HG03354 (cell line): Measurements from ENCODE around the gene FSTL4.

Experiments
- ATAC-seq: cut with Tn5 transposase; IDR thresholded peaks from one replicate; pipeline ENCODE4 v1.9.1; 2021; ENCODE audit warnings: mild to moderate bottlenecking; ENCODE audit not compliant: unreplicated experiment, poor library complexity, severe bottlenecking

The FSTL4 gene

DNA sequence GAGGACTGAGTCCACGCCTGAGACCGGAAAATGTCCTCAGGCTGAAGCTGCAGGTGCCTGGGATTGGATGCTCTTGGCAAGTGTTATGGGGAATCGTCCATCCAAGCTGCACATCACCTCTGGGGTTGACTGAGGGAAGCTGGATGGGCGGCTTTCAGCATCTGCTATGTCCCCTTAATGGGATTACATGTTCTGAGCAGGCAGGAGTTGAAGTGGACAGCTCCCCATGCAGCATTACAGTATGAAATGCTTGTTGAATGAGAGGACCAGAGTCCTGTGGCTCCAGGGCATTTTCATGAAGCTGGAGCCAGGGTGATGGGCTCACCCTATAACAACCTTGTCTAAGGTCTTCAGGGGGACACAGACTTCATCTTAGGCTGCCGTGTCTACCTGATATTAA, 289.6 kb downstream of the FSTL4 start:
- ATAC-seq: no peak

DNA sequence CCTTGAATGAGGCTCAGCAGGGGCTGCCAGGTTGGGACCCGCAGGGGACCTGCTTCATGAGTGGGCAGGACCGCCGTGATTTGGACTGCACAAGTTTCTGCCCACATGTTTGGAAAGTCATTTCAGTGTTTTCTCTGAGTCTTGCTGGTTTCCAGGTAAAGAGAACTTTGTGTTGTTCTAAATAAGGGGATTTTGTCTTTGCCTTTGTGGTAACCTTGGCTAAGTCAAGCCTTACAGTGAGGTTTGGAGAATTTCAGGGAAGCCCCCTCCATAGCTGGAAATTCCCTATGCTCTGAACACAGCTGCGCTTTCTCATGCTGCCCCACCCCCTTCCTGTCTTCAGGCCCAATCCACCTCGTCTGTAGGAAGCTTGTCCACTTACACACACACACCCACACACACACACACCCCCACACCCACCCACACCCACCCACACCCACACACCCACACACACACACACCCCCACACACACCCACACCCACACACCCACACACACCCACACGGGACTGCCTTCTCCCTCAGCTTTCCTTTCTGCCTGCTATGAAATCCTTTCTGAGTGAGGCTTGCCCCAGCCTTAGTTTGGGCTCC, 290.4 kb downstream of the FSTL4 start:
- ATAC-seq: peak; percentile 64

DNA sequence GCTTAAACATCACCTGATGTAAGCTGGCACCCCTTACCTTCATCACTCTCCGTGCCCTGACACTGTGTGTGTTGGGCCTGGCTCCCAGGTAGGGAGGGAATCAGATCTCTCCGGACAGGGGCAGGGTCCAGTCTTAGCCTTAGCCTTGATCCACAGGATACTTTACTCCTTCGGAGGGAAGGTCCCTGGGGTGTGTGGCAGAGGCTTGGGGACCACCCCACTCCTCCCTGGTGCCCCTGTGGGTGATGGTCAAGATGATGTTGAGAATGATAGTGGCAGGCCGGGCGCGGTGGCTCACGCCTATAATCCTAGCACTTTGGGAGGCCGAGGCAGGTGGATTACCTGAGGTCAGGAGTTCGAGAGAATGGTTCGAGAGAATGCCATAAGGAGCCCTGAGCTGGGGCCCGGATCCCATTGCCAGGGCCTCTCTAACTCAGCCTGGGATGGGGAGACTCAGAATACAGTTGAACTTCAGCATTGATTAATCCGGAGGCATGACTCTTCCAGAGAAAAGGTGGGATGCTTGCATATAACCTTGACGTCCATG, 291.0 kb downstream of the FSTL4 start:
- no peak for ATAC-seq

DNA sequence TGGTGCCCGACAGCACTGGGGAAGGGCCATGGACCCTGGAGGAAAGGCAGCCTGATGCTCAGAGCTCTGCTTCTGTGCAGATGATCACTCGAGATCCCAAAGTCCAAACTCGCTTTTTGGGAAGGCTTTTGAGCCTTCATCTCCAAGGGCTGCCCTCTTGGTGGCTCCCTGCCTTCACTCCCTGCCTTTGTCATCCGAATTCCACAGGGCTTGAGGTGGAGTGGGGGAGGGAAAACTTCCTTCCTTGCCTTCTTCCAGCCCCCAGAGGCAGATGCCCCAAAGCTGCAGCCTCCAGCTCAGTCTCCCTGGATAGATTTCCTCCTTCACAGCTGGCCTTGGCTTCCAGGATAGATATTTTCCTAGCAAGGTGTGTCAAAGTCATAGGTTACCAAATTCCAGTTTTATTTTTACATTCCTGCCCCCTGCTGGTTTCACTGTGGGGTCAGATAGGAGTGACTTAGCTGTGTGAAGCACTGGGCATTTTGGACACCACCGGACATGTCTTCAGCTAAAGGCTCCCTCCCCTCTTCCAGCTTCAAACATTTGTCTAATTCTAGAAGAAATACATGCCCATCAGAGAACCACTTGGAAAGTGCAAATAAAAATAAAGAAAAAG, 292.3 kb downstream of the FSTL4 start:
- no peak for ATAC-seq

DNA sequence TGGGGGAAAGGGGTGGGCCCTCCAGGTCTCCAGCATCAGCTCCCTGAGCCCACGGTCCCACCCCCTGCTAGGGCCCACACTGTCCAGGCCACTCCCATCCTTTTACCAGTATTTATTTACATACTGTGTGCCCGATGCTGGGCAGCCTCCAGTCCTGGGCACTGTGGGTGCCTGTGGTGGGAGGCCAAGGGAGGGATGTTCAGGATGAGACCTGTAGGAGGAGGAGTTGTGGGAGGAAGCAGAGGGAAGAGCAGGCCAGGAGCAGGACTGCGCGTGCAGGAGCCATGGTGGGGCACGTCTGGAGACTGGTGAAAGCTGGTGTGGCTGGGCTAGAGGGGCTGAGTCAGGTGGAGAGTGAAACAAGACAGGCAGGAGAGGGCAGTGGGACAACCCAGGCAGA, 293.1 kb downstream of the FSTL4 start:
- ATAC-seq: no peak

DNA sequence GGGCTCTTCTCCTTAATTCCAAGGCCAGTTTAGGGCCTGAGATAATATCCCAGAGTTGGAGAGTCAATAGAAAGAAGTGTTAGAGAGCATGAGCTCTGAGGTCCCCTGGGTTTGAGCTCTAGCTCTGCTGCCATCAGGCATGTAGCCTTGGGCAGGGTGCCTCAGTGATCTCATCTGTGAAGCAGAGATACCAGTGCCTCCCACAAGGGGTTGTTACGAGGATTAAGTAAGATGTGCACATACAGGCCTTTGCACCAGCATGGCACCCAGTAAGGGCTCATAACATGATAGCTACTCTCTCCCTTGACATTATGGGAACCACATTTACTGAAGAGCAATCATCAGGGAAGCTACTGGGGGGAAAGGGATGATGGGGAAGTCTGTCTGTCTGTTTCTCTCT, 294.8 kb downstream of the FSTL4 start:
- no peak for ATAC-seq

DNA sequence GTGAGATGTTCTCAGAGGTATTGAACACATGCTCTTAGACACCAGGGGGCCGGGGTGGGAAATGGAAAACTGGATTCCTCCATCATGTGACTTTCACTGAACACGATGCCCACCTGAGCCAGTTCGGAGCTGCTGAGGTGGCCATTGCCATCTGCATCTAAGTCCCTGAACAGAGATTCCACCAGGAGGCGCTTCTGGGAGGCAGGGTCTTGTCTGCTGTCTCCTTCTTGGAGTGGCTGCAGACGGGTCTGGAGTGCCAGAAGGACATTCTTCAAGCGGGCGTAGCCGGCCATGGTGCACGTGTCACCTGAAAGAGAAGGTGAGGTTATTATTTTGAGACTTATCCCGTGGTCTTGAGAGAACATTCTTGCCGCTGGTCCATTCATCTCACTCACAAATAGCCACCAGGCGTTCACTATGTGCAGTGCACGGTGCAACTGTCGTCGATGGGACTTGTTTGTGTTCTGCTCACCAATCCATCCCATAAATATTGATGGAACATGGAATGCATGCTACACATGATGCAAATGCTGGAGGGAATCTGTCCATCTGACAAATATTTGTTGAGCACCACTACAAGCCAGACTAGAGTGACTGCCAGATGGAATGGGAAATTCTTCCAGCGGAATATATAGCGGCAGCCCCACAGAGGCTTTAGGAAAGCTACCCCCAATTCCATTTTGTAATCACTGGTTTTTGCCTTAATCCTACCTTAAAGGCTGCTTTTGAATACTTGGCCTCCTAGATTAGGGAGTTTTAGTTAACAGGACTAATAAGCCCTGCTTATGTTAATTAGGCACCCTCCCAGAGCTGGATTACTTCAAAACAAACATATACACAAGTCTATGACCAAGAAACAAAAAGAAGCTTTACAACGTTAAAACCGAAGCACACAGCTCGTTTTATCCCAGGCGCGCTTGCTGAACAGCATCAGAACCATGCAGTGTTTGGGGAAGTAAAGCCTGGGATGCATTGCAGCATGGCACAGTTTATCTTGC, 295.7 kb downstream of the FSTL4 start:
- no peak for ATAC-seq

DNA sequence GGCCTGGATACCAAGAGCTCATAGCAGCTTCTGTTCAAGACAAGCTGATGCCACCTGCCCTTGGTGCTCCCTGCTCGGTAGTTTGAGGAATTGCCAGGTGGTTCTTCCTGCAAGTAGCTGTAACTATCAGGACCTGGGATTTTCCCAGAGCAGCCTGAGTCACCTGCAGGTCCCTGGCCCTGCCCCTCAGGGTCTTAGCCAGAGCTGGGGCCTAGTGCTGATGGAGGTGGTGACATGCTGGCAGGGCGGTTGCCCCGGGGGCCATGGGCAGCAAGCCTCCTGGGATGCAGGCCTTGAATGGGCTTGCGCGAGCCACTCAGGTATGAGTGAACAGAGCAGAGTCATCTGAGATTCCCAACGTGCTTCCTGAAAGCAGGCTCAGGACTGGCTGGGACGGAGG, 298.3 kb downstream of the FSTL4 start:
- ATAC-seq: no peak

DNA sequence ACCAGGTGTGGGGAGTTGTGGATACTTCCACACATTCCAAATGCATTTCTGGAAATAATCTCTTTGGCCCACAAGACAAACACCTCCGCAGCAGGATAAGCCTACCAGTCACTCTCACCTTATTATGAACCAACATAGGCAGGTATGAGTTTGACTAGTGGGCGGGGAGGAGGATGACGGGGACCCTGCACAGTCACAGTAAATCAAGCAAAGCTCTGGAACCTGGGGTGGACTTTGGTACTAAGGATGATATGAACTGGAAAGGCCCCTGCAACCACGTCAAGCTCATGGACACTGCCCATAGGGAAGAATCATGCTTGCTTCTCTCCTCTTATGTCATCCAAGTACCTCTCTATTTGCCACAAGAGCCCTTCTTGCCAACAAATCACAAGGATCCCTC, 301.2 kb downstream of the FSTL4 start:
- ATAC-seq: no peak

DNA sequence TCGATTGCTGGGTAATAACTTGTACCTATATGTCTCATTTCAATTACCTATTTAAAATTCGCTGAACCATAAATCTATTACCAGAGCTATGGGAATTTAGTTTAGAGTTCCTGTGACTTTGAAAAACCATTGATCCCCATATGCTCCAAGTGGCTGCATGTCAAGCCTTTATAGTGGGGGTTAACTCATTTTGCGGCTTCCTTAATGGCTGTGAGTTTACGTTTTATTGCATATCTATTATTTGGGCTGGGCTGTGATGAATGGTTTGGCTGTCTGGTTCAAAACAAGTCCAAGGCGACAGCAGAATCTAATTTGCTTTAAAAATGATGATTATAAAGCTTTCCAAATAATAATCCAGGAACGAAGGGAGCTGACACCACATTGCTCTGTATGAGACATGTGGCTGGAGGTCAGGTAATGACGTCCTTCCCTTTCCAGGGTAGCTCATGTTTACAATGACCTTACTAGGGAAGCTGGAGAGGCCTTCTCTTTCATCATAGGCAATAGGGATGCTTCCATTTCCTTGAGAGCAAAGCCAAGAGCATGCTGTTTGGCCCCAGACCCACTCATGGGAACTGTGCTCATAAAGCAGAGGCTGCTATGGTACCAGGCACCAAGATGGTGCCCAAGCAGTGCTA, 302.2 kb downstream of the FSTL4 start:
- no peak for ATAC-seq

DNA sequence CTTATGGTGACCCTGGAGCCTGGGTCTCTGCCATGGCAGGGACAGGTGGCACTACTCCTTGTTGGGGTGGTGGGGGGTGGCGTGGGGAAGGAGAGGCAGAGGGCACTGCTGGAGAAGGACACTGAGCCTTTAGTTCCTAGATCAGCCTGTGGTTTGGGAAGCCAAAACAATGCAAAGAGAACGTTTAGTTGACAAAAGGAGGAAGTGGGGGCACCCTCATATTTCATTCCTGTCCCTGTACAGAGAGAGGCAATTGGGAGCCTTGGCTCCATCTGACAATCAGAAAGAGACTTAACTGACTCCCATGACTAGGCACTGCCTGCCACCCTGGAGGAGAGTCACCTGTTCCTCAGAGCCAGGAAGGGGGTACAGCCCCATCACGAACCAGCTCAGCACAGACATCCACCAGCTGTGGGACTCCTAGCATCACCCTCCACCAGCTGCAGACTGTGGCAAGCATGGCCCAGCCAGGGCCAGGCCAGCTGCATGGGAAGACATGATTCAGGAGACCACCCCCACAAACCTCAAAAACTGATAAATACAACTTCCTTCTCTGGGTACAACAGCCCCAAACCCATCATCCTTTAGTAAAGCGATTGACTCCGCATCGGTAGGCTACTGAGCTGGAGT, 303.1 kb downstream of the FSTL4 start:
- ATAC-seq: no peak

DNA sequence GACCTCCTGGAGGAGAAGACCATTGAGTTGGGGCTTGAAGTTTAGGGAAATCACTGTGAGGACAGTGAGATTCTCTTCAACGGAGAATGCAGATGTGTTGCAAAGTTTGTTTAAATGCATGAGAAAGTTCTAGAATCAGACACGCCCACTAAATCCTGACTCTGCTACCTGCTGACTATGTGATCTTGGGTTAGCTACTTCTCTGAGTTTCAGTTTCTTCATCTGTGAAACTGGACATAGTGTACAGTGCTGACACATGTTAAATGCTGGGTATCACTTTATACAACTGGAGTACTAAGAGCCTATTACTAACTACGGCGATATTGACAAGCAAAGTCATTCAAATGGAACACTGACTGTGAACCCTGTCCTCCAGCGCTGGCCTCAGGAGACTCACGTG, 305.1 kb downstream of the FSTL4 start:
- ATAC-seq: no peak

DNA sequence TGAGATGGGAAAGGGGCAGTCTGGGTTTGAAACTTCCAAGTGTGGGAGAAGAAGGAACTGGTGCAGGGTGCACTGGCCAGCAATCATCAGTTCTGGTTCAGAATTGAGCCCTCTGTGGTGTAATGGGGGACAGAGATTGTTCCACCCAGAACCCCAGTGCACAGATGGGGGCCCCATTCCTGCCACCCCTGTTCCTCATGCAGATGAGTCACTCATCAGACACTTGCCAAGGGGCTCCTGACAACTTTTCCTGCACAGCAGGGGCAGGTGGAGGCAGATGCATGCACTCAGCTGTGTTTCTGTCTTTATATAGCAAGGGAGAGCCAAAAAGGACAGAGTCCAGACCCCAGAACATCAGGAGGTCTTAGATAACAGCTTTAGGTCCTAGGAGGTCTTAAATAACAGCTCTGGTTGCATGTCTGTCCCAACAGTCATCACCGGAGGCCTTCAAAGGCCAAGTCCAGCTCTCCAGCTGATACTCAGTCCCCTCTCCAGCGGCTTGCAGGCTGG, 307.6 kb downstream of the FSTL4 start:
- ATAC-seq: no peak

DNA sequence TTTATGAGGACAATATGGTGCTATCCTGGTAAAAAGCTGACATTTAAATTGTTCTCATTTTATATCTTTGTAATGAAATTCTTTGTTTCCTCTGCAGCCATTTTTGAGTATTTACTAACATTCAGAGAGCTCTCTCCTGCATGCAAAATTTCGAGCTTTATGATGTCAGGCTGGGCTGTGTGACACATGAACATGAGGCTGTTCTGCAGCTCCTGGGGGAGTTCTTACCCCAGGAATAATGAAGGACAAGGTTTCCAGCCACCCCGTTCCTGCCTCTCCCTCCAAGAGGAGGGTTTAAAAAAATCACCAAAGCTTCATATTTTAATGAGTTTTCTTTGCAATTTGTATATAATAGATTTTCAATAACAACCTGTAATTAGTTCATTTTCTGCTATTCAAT, 308.2 kb downstream of the FSTL4 start:
- no peak for ATAC-seq

DNA sequence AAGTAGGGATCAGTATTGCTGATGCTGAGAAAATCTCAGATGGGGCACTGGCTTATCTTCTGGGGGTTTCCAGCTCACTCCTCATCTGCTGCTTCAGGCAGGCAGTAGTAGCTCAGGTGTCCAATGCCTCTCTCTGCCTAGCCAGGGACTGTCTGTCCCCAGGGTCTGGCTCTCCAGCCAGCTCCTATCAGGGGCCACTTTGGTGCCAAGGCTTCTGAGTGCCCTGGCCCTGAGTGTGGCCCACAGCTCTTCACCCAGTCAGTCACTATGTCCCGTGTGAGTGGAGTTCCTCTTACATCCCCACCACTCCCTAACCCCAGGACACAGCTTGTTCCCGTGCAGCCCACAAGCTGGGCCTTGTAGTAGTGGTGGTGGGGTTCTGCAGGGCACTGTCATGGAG, 309.0 kb downstream of the FSTL4 start:
- no peak for ATAC-seq

DNA sequence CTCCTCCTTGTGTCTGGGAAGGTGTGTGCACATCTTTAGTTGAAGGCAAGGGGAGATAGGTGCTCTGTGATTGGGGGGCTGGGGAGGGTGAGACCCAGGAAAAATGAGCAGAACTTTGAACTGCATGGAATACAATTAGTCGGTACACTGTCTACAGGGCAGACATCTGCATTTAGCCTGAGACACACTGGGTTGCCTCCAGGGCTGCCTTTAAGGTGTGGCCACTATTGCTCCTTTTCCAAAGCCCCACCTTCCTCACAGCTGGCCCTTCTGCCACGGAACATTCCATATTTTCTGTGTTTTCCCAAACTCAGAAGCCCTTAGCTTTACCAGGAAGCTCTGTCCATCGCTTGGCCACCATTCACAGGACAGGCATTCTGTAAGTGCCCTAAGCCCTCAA, 312.6 kb downstream of the FSTL4 start:
- no peak for ATAC-seq

DNA sequence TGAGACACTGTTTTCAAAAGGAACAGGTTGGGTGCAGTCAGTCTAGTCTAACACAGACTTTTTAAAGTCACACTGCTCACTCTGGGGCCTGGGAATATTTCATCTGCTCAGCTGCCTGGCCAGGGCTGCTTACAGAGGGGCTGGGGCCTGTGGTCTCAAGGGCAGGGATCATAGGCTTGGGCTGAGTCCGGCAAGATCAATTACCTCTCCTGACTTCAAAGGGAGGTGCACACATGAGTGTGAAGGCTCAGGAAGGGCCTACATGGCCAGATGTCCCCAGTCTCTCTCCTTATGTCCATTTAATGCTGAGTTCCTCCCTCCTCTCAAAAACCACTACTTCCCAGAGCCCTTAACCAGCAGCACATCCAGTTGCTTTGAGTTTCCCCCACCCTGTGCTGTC, 313.3 kb downstream of the FSTL4 start:
- ATAC-seq: no peak

DNA sequence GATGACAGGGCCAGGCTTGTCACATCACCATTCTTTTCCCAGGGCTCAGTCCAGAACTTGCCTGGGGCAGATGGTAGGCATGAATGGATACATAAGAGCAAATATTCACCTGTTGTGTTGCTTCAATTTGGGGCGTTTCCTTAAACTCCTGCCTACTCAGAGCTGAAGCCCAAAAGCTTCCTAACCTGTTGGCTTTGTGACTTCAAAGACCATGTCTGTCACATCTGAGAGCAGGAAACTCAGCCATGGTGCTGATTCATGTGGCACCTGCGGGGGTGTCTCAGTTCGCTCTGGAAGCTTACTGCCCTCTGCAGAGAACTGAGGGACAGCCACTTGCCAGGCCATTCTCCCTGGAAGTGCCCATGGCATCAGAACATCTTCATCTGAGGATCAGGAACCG, 313.9 kb downstream of the FSTL4 start:
- ATAC-seq: no peak

DNA sequence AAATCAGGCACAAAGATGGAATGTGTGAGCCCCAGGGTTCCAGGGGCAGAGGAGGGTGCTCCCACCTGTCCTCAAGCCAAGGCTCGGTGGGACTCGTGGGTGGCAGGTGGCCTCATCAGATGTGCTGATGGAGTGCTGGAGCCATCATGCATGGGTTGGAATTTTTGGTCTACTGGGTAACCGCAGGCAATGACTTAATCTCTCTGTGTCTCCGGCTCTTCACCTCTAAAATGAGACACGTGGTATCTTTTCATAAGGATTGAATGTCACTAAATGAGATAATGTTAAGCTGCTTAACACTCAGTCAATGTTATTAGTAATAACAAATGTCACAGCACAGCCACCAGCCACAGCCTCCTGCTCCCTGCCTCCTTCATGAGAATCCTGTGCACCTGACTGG, 315.0 kb downstream of the FSTL4 start:
- ATAC-seq: no peak

DNA sequence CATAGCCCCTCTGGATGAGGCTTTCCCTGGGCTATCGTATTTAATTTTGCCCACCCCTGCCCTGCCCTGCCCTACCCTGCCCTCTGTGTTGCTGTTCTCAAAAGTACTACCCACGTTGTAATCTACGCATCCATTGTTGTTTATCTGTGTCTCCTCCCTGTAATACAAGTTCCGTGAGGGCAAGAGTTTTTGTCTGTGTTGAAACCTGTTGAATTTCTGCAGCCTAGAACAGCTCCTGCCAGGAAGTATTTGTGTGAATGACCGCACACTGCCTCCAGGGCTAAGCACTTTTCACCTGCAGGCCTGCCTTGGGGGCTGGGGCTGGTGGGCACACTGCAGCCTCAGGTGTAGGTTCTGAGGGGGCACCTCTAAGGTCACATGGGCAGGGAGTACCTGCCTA, 315.7 kb downstream of the FSTL4 start:
- no peak for ATAC-seq
